Common myeloid progenitor, CD34-positive (primary cell): ENCODE data around the gene DTD1.

Experiments used
- CTCF ChIA-PET: fragments of 350-600 bp; sonication (Branson Sonifier 250); formaldehyde crosslinking; loops from one replicate; lab custom pipeline; 2021; ENCODE audit warnings: antibody characterized with exemption; lab: Charles Lee
- POLR2A ChIA-PET: fragments of 350-600 bp; sonication (Branson Sonifier 250); formaldehyde crosslinking; loops from one replicate; lab custom pipeline; 2021; ENCODE audit warnings: antibody characterized with exemption; lab: Charles Lee
- DNase-seq, 3 donors: peaks; one replicate each; pipeline versions ENCODE4 v3.0.0 to v3.0.0-alpha.2; 2013
- H3K27ac ChIP-seq, 2 experiments: 1 replicate in 1 of 2; 2 replicates in 1 of 2; pipeline ENCODE4 v1.7.0; 2013; ENCODE audit warnings: inconsistent platforms in 2 of 2, low read length in 2 of 2, mild to moderate bottlenecking in 2 of 2, low read depth in 1 of 2, moderate library complexity in 1 of 2; ENCODE audit not compliant: severe bottlenecking in 2 of 2, insufficient read depth in 1 of 2, poor library complexity in 1 of 2
- H3K27me3 ChIP-seq, 5 experiments: replicated peaks in 2 of 5; 1 replicate in 3 of 5; 2 replicates in 2 of 5; pipeline versions ENCODE4 v1.6.1 to v1.7.0; 2013; ENCODE audit warnings: low read length in 4 of 5, mild to moderate bottlenecking in 2 of 5, moderate library complexity in 2 of 5, inconsistent platforms in 1 of 5; ENCODE audit not compliant: insufficient read depth in 5 of 5, control insufficient read depth in 4 of 5
- H3K36me3 ChIP-seq, 4 experiments: 1 replicate in 2 of 4; 2 replicates in 2 of 4; pipeline versions ENCODE4 v1.6.1 to v1.7.0; 2013; ENCODE audit warnings: low read length in 3 of 4, control low read depth in 1 of 4, mild to moderate bottlenecking in 1 of 4; ENCODE audit not compliant: control insufficient read depth in 4 of 4, insufficient read depth in 4 of 4
- H3K4me1 ChIP-seq, 4 experiments: 1 replicate in 3 of 4; 2 replicates in 1 of 4; pipeline versions ENCODE4 v1.6.1 to v1.7.1; 2013; ENCODE audit warnings: low read length in 3 of 4, mild to moderate bottlenecking in 3 of 4, control low read depth in 1 of 4, inconsistent platforms in 1 of 4, moderate library complexity in 1 of 4; ENCODE audit not compliant: control insufficient read depth in 4 of 4, insufficient read depth in 4 of 4; ENCODE audit errors: control extremely low read depth in 1 of 4
- H3K4me3 ChIP-seq, 7 experiments: 1 replicate in 4 of 7; 2 replicates in 3 of 7; pipeline versions ENCODE4 v1.5.1 to v1.7.0; 2013; ENCODE audit warnings: mild to moderate bottlenecking in 7 of 7, low read length in 6 of 7, moderate library complexity in 6 of 7, inconsistent platforms in 2 of 7, low read depth in 2 of 7, control low read depth in 1 of 7; ENCODE audit not compliant: insufficient read depth in 4 of 7, control insufficient read depth in 1 of 7; ENCODE audit errors: extremely low read depth in 1 of 7
- H3K9me3 ChIP-seq, 5 experiments: 1 replicate in 4 of 5; 2 replicates in 1 of 5; pipeline versions ENCODE4 v1.6.1 to v1.7.1; 2013; ENCODE audit warnings: low read length in 4 of 5, mild to moderate bottlenecking in 2 of 5, inconsistent platforms in 1 of 5, low read depth in 1 of 5, moderate library complexity in 1 of 5; ENCODE audit not compliant: control insufficient read depth in 4 of 5, insufficient read depth in 2 of 5; ENCODE audit errors: control extremely low read depth in 1 of 5
- WGBS: methylation state at CpG from one replicate; pipeline ENCODE4 v1.1.5; 2013; ENCODE audit not compliant: insufficient coverage; 5-methylcytosine and 5-hydroxymethylcytosine counted together

DTD1 gene

DNA sequence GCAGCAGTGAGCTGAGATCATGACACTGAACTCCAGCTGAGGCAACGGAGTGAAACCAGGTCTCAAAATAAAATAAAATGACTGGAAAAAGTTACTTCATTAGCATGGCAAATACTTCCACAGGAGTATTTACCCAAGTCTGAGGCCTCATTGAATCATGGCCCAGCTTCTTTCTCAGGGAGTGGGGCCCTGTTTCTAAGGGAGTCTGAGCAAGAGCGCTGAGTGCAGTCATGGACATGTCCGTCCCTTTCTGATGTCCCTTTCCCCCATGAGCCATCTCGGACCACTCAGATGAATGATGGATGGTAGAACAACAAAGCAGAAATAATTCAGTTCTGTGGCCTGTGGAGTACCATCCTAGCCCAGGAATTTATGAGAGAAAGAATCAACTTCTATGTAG is 7.8 kb upstream of the DTD1 start:
- H3K27ac ChIP-seq = no peak overlapping the region
- H3K27me3 ChIP-seq = no peaks in the 10 kb centered on the region
- WGBS = 93% methylated on average over 2 of the region's 4 CpGs
- POLR2A ChIA-PET = no interaction called here
- H3K4me3 ChIP-seq = no peak overlapping the region
- peaks cover 0 to 8% (median 5%) of the 10 kb centered on the region in 4 experiments for H3K4me1 ChIP-seq
- no peaks in the 10 kb centered on the region for H3K36me3 ChIP-seq
- no peak for DNase-seq
- no peaks in the 10 kb centered on the region for H3K9me3 ChIP-seq
- CTCF ChIA-PET = interaction anchor here (0.8 kb wide), 1 partner anchor 10 kb away, joined by 3 read pairs; no protein-coding TSS in a partner anchor

DNA sequence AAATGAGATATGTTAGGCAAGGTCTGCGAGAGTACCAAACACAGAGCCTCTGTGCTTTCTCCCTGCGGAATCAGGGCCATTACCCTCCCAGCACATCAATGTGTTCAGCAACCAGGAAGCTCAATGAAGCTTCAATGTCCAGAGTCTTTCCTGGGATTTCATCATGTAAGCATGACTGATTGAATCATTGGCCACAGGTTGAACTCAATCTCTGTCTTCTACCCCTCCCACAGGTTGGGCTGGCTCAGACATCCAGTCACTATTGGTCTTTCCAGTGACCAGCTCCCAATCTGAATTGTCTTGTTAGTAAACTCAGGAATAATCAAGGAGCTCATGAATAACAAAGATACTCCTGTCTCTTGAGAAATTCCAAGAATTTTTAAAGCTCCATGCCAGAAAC is 2.7 kb upstream of the DTD1 start:
- ChIA-PET POLR2A (no interaction called here), CTCF (no interaction called here)
- Histone ChIP-seq H3K4me3 (no peak overlapping the region), H3K27ac (no peak overlapping the region), H3K9me3 (no peaks in the 10 kb centered on the region), H3K36me3 (no peaks in the 10 kb centered on the region), H3K27me3 (no peaks in the 10 kb centered on the region), H3K4me1 (peaks cover 7 to 29% (median 20%) of the 10 kb centered on the region in 4 experiments)
- DNase-seq = no peak
- WGBS = no CpG with 5 or more reads among the region's 2 CpGs

DNA sequence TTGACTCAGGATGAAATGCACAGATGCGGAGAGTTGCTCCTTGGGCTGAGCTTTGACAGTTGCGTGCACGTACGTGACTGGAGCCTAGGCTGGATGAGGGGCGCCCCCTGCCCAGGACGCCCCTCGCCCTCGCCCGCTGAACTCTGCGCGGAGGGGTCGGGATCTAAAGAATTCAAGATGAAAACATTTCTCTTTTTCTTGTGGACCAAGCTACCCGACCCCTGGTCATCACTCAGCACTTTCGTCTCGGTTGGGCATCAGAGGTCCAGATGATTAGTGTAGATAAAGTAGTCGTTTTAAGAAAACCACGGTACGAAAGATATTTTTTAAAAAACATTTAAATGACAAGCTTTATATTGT is 700 bp downstream of the DTD1 start:
- CTCF ChIA-PET = interaction anchor here (0.8 to 1.1 kb wide), 2 partner anchors 9 to 158 kb away, joined by 3 to 6 read pairs; no protein-coding TSS in a partner anchor
- Histone ChIP-seq H3K4me3 (peak overlapping the region; percentile 77 to 95 (median 83)), H3K9me3 (no peaks in the 10 kb centered on the region), H3K36me3 (peaks cover 0 to under 1% (median under 1%) of the 10 kb centered on the region in 4 experiments), H3K27ac (peak overlapping the region; percentile 54 to 77), H3K27me3 (no peaks in the 10 kb centered on the region), H3K4me1 (peaks cover 7 to 32% (median 20%) of the 10 kb centered on the region in 4 experiments)
- 2% methylated on average over 11 of the region's 18 CpGs for WGBS
- POLR2A ChIA-PET = interaction anchor here (0.6 kb wide), 1 partner anchor 1463 kb away, joined by 4 read pairs; the partner anchor contains the start of gene CRNKL1
- DNase-seq = peak in 2 of 3 donors; percentile 39 to 56

DNA sequence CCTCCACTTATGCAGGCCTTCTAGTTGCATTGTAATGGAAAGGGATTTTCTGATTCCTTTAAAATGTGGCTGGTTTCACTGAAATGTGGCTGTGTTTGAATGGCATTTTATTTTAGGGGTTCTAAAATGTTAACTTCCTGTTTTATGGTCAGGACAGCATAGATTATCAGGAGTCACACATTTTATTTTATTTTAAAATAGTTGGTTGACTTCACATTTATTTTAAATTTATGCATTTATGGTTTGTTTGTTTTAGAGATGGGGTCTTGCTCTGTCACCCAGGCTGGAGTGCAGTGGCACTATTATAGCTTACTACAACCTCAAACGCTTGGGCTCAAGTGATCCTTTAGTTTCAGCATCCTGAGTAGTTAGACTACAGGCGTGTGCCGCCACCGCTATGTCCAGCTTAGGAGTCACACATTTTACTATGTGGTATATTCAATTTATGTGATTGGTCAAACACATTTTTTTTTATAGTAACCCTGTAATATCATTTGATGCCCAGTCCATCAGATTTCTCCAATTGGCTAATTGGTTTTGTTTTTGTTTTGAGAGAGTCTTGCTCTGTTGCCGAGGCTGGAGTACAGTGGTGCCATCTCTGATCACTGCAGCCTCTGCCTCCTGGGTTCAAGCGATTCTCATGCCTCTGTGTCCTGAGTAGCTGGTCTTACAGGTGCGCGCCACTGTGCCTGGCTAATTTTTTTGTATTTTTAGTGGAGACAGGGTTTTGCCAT is 2.3 kb downstream of the DTD1 start:
- CTCF ChIA-PET = no interaction called here
- H3K27ac ChIP-seq = peak overlapping the region in 1 of 2 experiments; percentile 58

DNA sequence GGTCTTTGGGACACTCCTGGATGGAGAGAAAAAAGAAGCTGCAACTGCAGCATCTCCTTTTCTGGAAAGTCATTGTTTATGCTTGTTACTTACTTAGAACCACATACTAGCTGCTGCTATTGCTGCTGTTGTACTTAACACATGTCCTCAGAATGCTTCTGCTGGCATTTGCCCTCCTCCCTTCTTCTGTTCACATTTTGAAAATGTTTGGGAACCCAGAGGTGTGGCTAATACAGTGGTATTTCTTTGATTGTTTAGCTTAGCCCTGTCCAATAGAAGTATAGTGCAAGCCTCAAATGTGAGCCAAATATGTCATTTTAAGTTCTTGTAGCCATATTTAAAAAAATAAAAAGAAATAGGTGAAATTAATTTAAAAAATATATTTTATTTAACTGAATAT is 8.4 kb downstream of the DTD1 start:
- POLR2A ChIA-PET = no interaction called here
- H3K9me3 ChIP-seq = peaks cover 0 to 9% (median 0%) of the 10 kb centered on the region in 5 experiments
- H3K4me3 ChIP-seq = no peak overlapping the region
- no peaks in the 10 kb centered on the region for H3K4me1 ChIP-seq
- H3K36me3 ChIP-seq = peaks cover 9 to 37% (median 22%) of the 10 kb centered on the region in 4 experiments
- DNase-seq = no peak
- no peak overlapping the region for H3K27ac ChIP-seq
- no peaks in the 10 kb centered on the region for H3K27me3 ChIP-seq
- CTCF ChIA-PET = no interaction called here

More for the DNA sequence above, 2.3 kb downstream of the DTD1 start:
- H3K36me3 ChIP-seq = peaks cover 2 to 10% (median 3%) of the 10 kb centered on the region in 4 experiments
- no peaks in the 10 kb centered on the region for H3K27me3 ChIP-seq
- 100% methylated on average over 4 of the region's 8 CpGs for WGBS
- POLR2A ChIA-PET = no interaction called here
- peak overlapping the region in 1 of 7 experiments; percentile 30 for H3K4me3 ChIP-seq
- H3K9me3 ChIP-seq = no peaks in the 10 kb centered on the region
- DNase-seq = peak in 2 of 3 donors; percentile 56 to 71
- H3K4me1 ChIP-seq = peaks cover 7 to 32% (median 20%) of the 10 kb centered on the region in 4 experiments

DNA sequence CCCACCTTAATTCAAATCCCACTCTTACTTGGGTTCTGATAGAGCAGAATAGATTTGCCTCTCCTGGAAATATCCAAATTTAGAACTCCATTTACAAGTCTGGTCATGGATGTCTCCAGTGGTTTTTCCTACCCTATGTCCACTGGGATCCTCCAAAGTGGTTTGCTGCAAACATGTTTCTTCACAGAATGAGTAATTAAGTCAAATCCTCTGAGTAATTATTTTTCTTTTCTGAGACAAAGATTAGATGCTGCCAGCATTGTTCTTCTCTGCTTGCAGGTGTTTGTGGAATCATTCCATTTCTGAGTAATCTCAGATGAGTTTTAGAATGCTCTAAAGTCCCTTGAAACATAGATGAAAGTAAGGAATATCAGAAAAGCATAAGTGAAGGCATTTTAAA is 21.9 kb downstream of the DTD1 start:
- POLR2A ChIA-PET = interaction anchor here (0.7 kb wide), 1 partner anchor 1226 kb away, joined by 3 read pairs; no protein-coding TSS in a partner anchor

DNA sequence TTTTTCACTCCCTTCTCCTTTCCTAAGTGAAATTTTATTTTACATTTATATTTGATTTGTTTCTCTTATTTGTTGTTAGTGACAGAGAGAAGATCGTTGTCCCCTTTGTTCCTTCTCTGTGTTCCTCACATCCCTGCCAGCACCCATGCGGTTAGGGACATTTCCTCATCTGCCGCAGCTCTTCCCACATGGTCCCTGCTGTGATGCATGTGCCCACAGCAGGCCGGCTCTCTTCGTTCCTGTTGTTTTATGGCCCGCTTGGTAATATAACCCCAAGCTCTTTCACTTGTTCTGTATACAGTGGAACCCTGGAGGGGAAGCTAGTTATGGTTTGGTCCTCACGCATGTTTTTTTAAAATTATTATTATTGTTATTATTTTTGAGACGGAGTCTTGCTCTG is 23.6 kb downstream of the DTD1 start:
- Histone ChIP-seq H3K27ac (no peak overlapping the region), H3K4me3 (no peak overlapping the region), H3K36me3 (peaks cover 4 to 20% (median 15%) of the 10 kb centered on the region in 4 experiments), H3K27me3 (no peaks in the 10 kb centered on the region), H3K9me3 (no peaks in the 10 kb centered on the region), H3K4me1 (no peaks in the 10 kb centered on the region)
- DNase-seq = no peak
- ChIA-PET CTCF (interaction anchor here (0.6 kb wide), 1 partner anchor 1054 kb away, joined by 3 read pairs; no protein-coding TSS in a partner anchor), POLR2A (no interaction called here)
- 91% methylated on average over 4 of the region's 8 CpGs for WGBS

More for the DNA sequence above, 21.9 kb downstream of the DTD1 start:
- CTCF ChIA-PET = no interaction called here
- Histone ChIP-seq H3K27ac (no peak overlapping the region), H3K36me3 (peaks cover 0 to 18% (median 14%) of the 10 kb centered on the region in 4 experiments), H3K4me1 (no peaks in the 10 kb centered on the region), H3K27me3 (no peaks in the 10 kb centered on the region), H3K4me3 (no peak overlapping the region), H3K9me3 (no peaks in the 10 kb centered on the region)
- DNase-seq = no peak
